HG02571 (cell line): ENCODE results near the gene KIAA0753.

Experiments used
- ATAC-seq: cut with Tn5 transposase; IDR thresholded peaks from one replicate; pipeline ENCODE4 v1.9.1; 2021; ENCODE audit warnings: mild to moderate bottlenecking, moderate library complexity; ENCODE audit not compliant: unreplicated experiment

Gene KIAA0753

GRCh38 chr17:6643451-6644125 is 3.1 kb upstream of the KIAA0753 start:
- no peak for ATAC-seq

- ATAC-seq: no peak
These were observed 2.1 kb upstream of the KIAA0753 start for GRCh38 chr17:6642592-6642991.

GRCh38 chr17:6641247-6641863 is 844 bp upstream of the KIAA0753 start:
- ATAC-seq: peak; percentile 7

- no peak for ATAC-seq
These were observed 650 bp downstream of the KIAA0753 start for GRCh38 chr17:6639586-6640535.

GRCh38 chr17:6639014-6639585 is 1.4 kb downstream of the KIAA0753 start:
- ATAC-seq: no peak

GRCh38 chr17:6638046-6638908 is 2.2 kb downstream of the KIAA0753 start:
- ATAC-seq: no peak

GRCh38 chr17:6637458-6637840 is 3.1 kb downstream of the KIAA0753 start:
- ATAC-seq: no peak

- ATAC-seq: no peak
These were observed 3.7 kb downstream of the KIAA0753 start for GRCh38 chr17:6636616-6637457.

GRCh38 chr17:6636105-6636504 is 4.4 kb downstream of the KIAA0753 start:
- ATAC-seq: no peak

- no peak for ATAC-seq
These were observed 7.2 kb downstream of the KIAA0753 start for GRCh38 chr17:6633263-6633662.

- no peak for ATAC-seq
These were observed 8.0 kb downstream of the KIAA0753 start for GRCh38 chr17:6632530-6632929.

GRCh38 chr17:6630390-6630789 is 10.1 kb downstream of the KIAA0753 start:
- ATAC-seq: no peak

GRCh38 chr17:6627019-6627418 is 13.5 kb downstream of the KIAA0753 start:
- no peak for ATAC-seq

- no peak for ATAC-seq
These were observed 13.9 kb downstream of the KIAA0753 start for GRCh38 chr17:6626616-6627015.

- no peak for ATAC-seq
These were observed 16.6 kb downstream of the KIAA0753 start for GRCh38 chr17:6623941-6624340.

- ATAC-seq: no peak
These were observed 29.3 kb downstream of the KIAA0753 start for GRCh38 chr17:6611231-6611630.

- no peak for ATAC-seq
These were observed 30.5 kb downstream of the KIAA0753 start for GRCh38 chr17:6610011-6610410.

- ATAC-seq: no peak
These were observed 32.2 kb downstream of the KIAA0753 start for GRCh38 chr17:6608321-6608720.

GRCh38 chr17:6605142-6605541 is 35.4 kb downstream of the KIAA0753 start:
- no peak for ATAC-seq
